GM12892 (cell line): ENCODE results near the gene CNTFR.

ENCODE experiments used
- POLR2A ChIP-seq: IDR thresholded peaks from 2 replicates; pipeline ENCODE4 v1.6.1; 2011; ENCODE audit warnings: low read depth, low read length, control low read depth
- POLR2AphosphoS5 ChIP-seq: IDR thresholded peaks from 2 replicates; pipeline ENCODE4 v1.6.1; 2011; ENCODE audit warnings: low read depth, low read length, control low read depth
- TAF1 ChIP-seq: IDR thresholded peaks from 2 replicates; pipeline ENCODE4 v1.6.1; 2011; ENCODE audit warnings: low read depth, mild to moderate bottlenecking, control low read depth, low read length, borderline replicate concordance

GRCh38 chr9:34611811-34612787, 22.6 kb upstream of the CNTFR start, which contains the start of gene RPP25L:
- TF ChIP-seq POLR2A (peak; percentile 82; the same call in 1 of the 2 replicates), POLR2AphosphoS5 (peak; percentile 80), TAF1 (0 out of 2 replicates have a peak, but pooled peaks have one; percentile 51)
